ENCODE data around the gene CA10.

Gene CA10

GRCh38 chr17:51725185-51725584, 433.3 kb downstream of the CA10 start (continued):
- no peak for TF ChIP-seq TOX (CRISPR knock-in tag; IDR thresholded peaks at IDR 0.05; ENCODE audit: borderline replicate concordance)
- no peak for TF ChIP-seq ZFP30 (CRISPR knock-in tag; IDR thresholded peaks at IDR 0.05)
- no peak for TF ChIP-seq TSHZ2 (CRISPR knock-in tag; IDR thresholded peaks at IDR 0.05)

- TF ChIP-seq TOX (CRISPR knock-in tag; IDR thresholded peaks at IDR 0.05; ENCODE audit: borderline replicate concordance) (no peak), ZC3H10 (CRISPR knock-in tag; IDR thresholded peaks at IDR 0.05) (no peak), ZFP3 (CRISPR knock-in tag; IDR thresholded peaks at IDR 0.05) (no peak), CSRNP3 (CRISPR knock-in tag; IDR thresholded peaks at IDR 0.05) (no peak), ZNF70 (CRISPR knock-in tag; IDR thresholded peaks at IDR 0.05) (no peak), TCF4 (CRISPR knock-in tag; IDR thresholded peaks at IDR 0.05; ENCODE audit: borderline replicate concordance) (no peak), BACH2 (CRISPR knock-in tag; IDR thresholded peaks at IDR 0.05; ENCODE audit: borderline replicate concordance) (no peak), CSDC2 (CRISPR knock-in tag; IDR thresholded peaks at IDR 0.05) (no peak), CREB5 (CRISPR knock-in tag; IDR thresholded peaks at IDR 0.05; ENCODE audit: low read depth) (no peak), ZNF8 (CRISPR knock-in tag; IDR thresholded peaks at IDR 0.05) (no peak), ZFP30 (CRISPR knock-in tag; IDR thresholded peaks at IDR 0.05) (no peak), RARB (CRISPR knock-in tag; IDR thresholded peaks at IDR 0.05) (no peak), GLIS3 (CRISPR knock-in tag; IDR thresholded peaks at IDR 0.05) (no peak), ISL1 (CRISPR knock-in tag; IDR thresholded peaks at IDR 0.05) (no peak)
- ATAC-seq, result no peak
These were observed 434.4 kb downstream of the CA10 start for GRCh38 chr17:51724043-51724580.

- TF ChIP-seq ZFP30 (CRISPR knock-in tag; IDR thresholded peaks at IDR 0.05) (no peak), ZNF70 (CRISPR knock-in tag; IDR thresholded peaks at IDR 0.05) (no peak), TCF4 (CRISPR knock-in tag; IDR thresholded peaks at IDR 0.05; ENCODE audit: borderline replicate concordance) (no peak), CREB5 (CRISPR knock-in tag; IDR thresholded peaks at IDR 0.05; ENCODE audit: low read depth) (no peak), POU6F1 (CRISPR knock-in tag; IDR thresholded peaks at IDR 0.05; ENCODE audit: borderline replicate concordance, low read depth) (no peak), ZNF8 (CRISPR knock-in tag; IDR thresholded peaks at IDR 0.05) (no peak), OSR1 (CRISPR knock-in tag; IDR thresholded peaks at IDR 0.05) (no peak), ESRRG (CRISPR knock-in tag; IDR thresholded peaks at IDR 0.05) (no peak), TSHZ2 (CRISPR knock-in tag; IDR thresholded peaks at IDR 0.05) (no peak), ISL1 (CRISPR knock-in tag; IDR thresholded peaks at IDR 0.05) (no peak), CSDC2 (CRISPR knock-in tag; IDR thresholded peaks at IDR 0.05) (no peak), PPARA (CRISPR knock-in tag; IDR thresholded peaks at IDR 0.05; ENCODE audit: borderline replicate concordance) (no peak), ZC3H10 (CRISPR knock-in tag; IDR thresholded peaks at IDR 0.05) (no peak)
- no peak for ATAC-seq
These were observed 435.5 kb downstream of the CA10 start for GRCh38 chr17:51722994-51723393.
